GM23338 (cell line): ENCODE measurements around the gene CLHC1. TPM values are rescaled to one million over a fixed set of nuclear protein-coding genes. Genes with fewer than 3 reads are reported as not detected.

ENCODE experiments used
- ATAC-seq: fragments of 200-7000 bp; cut with Tn5 transposase; 3 replicates; pipeline ENCODE4 v1.9.1; 2020
- DNase-seq: peaks from one replicate; pipeline ENCODE4 v3.0.0-alpha.2; 2015; ENCODE audit warnings: low spot score
- H2AFZ ChIP-seq: fragments of 200-600 bp; sonication (generic); 2 replicates; pipeline ENCODE4 v1.8.0; 2016; ENCODE audit warnings: antibody characterized with exemption, mild to moderate bottlenecking, moderate library complexity
- H3F3A ChIP-seq: fragments of 200-600 bp; sonication (generic); replicated peaks from 2 replicates; pipeline ENCODE4 v1.8.0; 2017; ENCODE audit warnings: antibody characterized with exemption, mixed run types, low read depth
- H3K27ac ChIP-seq: fragments of 200-600 bp; sonication (generic); 2 replicates; pipeline ENCODE4 v1.6.1; 2016; ENCODE audit warnings: low read depth
- H3K27me3 ChIP-seq: fragments of 200-600 bp; sonication (generic); 2 replicates; pipeline ENCODE4 v1.8.0; 2016; ENCODE audit warnings: mild to moderate bottlenecking, mixed run types, moderate library complexity; ENCODE audit not compliant: insufficient read depth
- H3K36me3 ChIP-seq: fragments of 200-600 bp; sonication (generic); 2 replicates; pipeline ENCODE4 v1.8.0; 2016; ENCODE audit warnings: mild to moderate bottlenecking; ENCODE audit not compliant: insufficient read depth
- H3K4me1 ChIP-seq: fragments of 200-600 bp; sonication (generic); 2 replicates; pipeline ENCODE4 v1.8.0; 2016; ENCODE audit warnings: mild to moderate bottlenecking, moderate library complexity; ENCODE audit not compliant: insufficient read depth
- H3K4me2 ChIP-seq: fragments of 200-600 bp; sonication (generic); 2 replicates; pipeline ENCODE4 v1.7.1; 2017; ENCODE audit warnings: mixed run types
- H3K4me3 ChIP-seq: fragments of 200-600 bp; sonication (generic); 2 replicates; pipeline ENCODE4 v1.6.1; 2016; ENCODE audit warnings: mixed run types
- H3K79me2 ChIP-seq: fragments of 200-600 bp; sonication (generic); replicated peaks from 2 replicates; pipeline ENCODE4 v1.8.0; 2017; ENCODE audit warnings: mild to moderate bottlenecking; ENCODE audit not compliant: insufficient read depth
- H3K9me2 ChIP-seq: fragments of 200-600 bp; sonication (generic); 2 replicates; pipeline ENCODE4 v1.8.0; 2017; ENCODE audit not compliant: insufficient read depth
- H4K20me1 ChIP-seq: fragments of 200-600 bp; sonication (generic); replicated peaks from 2 replicates; pipeline ENCODE4 v1.8.0; 2017; ENCODE audit warnings: mild to moderate bottlenecking; ENCODE audit not compliant: insufficient read depth
- H3K27ac Mint-ChIP-seq: 2 replicates; pipeline ENCODE4 v1.8.0; 2020; ENCODE audit warnings: inconsistent platforms, mild to moderate bottlenecking, moderate library complexity, mixed read lengths
- H3K27me3 Mint-ChIP-seq: 3 replicates; pipeline ENCODE4 v1.8.0; 2022; ENCODE audit warnings: low read depth, mild to moderate bottlenecking, moderate library complexity, mixed read lengths, inconsistent platforms; ENCODE audit not compliant: insufficient read depth, poor library complexity
- H3K36me3 Mint-ChIP-seq: 3 replicates; pipeline ENCODE4 v1.8.0; 2021; ENCODE audit warnings: low read depth, mild to moderate bottlenecking, inconsistent platforms, moderate library complexity, mixed read lengths
- H3K4me1 Mint-ChIP-seq: 3 replicates; pipeline ENCODE4 v1.8.0; 2020; ENCODE audit warnings: mild to moderate bottlenecking, inconsistent platforms, mixed read lengths
- H3K4me3 Mint-ChIP-seq: 3 replicates; pipeline ENCODE4 v1.8.0; 2021; ENCODE audit warnings: moderate library complexity, mild to moderate bottlenecking, inconsistent platforms, mixed read lengths
- H3K9me3 Mint-ChIP-seq: 3 replicates; pipeline ENCODE4 v1.8.0; 2020; ENCODE audit warnings: moderate library complexity, mild to moderate bottlenecking, inconsistent platforms, mixed read lengths
- CTCF ChIP-seq, 2 experiments: fragments of 200-600 bp in 1 of 2; sonication (generic) in 1 of 2; conservative IDR thresholded peaks; 2 replicates each; pipeline versions ENCODE4 v1.5.1 to v1.6.1; 2016 to 2017; ENCODE audit warnings: antibody characterized with exemption in 2 of 2, low read depth in 2 of 2, mild to moderate bottlenecking in 2 of 2, moderate library complexity in 1 of 2
- ETS1 ChIP-seq: IDR thresholded peaks from 2 replicates; pipeline ENCODE4 v1.6.1; 2016; ENCODE audit warnings: antibody characterized with exemption
- EZH2 ChIP-seq: fragments of 200-600 bp; sonication (generic); IDR thresholded peaks from one replicate; pipeline ENCODE4 v1.8.0; 2017; ENCODE audit warnings: antibody characterized with exemption, mild to moderate bottlenecking, low read depth; ENCODE audit not compliant: unreplicated experiment
- EZH2phosphoT487 ChIP-seq: fragments of 200-600 bp; sonication (generic); IDR thresholded peaks from one replicate; pipeline ENCODE4 v1.8.1; 2018; ENCODE audit warnings: antibody characterized with exemption; ENCODE audit not compliant: unreplicated experiment
- JUNB ChIP-seq: IDR thresholded peaks from one replicate; pipeline ENCODE4 v1.6.1; 2016; ENCODE audit warnings: antibody characterized with exemption; ENCODE audit not compliant: unreplicated experiment
- REST ChIP-seq: IDR thresholded peaks from one replicate; pipeline ENCODE4 v1.6.1; 2018; ENCODE audit warnings: antibody characterized with exemption; ENCODE audit not compliant: unreplicated experiment
- STAT1 ChIP-seq: IDR thresholded peaks from one replicate; pipeline ENCODE4 v1.6.1; 2016; ENCODE audit warnings: antibody characterized with exemption; ENCODE audit not compliant: unreplicated experiment
- ZNF114 ChIP-seq: fragments of 250-450 bp; sonication (Bioruptor Pico); IDR thresholded peaks from 2 replicates; pipeline ENCODE4 v1.5.0; 2020; ENCODE audit warnings: mild to moderate bottlenecking, moderate library complexity
- ZNF331 ChIP-seq: fragments of 250-450 bp; sonication (Bioruptor Pico); IDR thresholded peaks from 2 replicates; pipeline ENCODE4 v1.5.0; 2020; ENCODE audit warnings: low read depth, mild to moderate bottlenecking, moderate library complexity
- ZNF462 ChIP-seq: fragments of 250-450 bp; sonication (Bioruptor Pico); IDR thresholded peaks from 2 replicates; pipeline ENCODE4 v1.5.0; 2020; ENCODE audit warnings: mild to moderate bottlenecking, moderate library complexity
- polyA plus RNA-seq: library from polyadenylated mRNA; unstranded; fragments of >200 nt; fragmentation: Nextera tagmentation; extraction: Ambion mirVana; gene quantifications from 2 replicates; pipeline ENCODE4 v1.2.1, GENCODE V29; 2016
- total RNA-seq: library from RNA; depleted of rRNA; stranded (reverse); fragments of >200 nt; shearing (Covaris generic); gene quantifications from 2 replicates; pipeline ENCODE4 v1.2.3, GENCODE V29; 2014

CLHC1 gene
- total and polyA plus RNA-seq, 2 experiments from 2014 or later: 3.1 to 5.0 TPM

GRCh38 chr2:55169915-55170314 lies 62.2 kb downstream of the CLHC1 start:
- Histone ChIP-seq H2AFZ (no peak overlapping the region), H3K4me1 (peaks cover 20% of the 10 kb centered on the region), H3K27ac (no peak overlapping the region), H3K4me2 (no peak overlapping the region), H3K36me3 (no peaks in the 10 kb centered on the region), H3K9me2 (no peaks in the 10 kb centered on the region), H3K27me3 (no peaks in the 10 kb centered on the region), H3K79me2 (no peaks in the 10 kb centered on the region), H3K4me3 (no peak overlapping the region), H3F3A (no peaks in the 10 kb centered on the region), H4K20me1 (no peaks in the 10 kb centered on the region)
- Mint-ChIP-seq H3K4me3 (no peak overlapping the region), H3K36me3 (no peaks in the 10 kb centered on the region; the same call in 2 of the 3 replicates), H3K27ac (no peak overlapping the region), H3K27me3 (peaks cover 5% of the 10 kb centered on the region), H3K4me1 (peaks cover 19% of the 10 kb centered on the region), H3K9me3 (no peaks in the 10 kb centered on the region)
- no peak for TF ChIP-seq STAT1
- ATAC-seq: no peak
- no peak for DNase-seq

- H3K9me3 Mint-ChIP-seq: no peaks in the 10 kb centered on the region
- Histone ChIP-seq H3K27ac (no peak overlapping the region), H3F3A (no peaks in the 10 kb centered on the region), H4K20me1 (no peaks in the 10 kb centered on the region), H3K4me2 (no peak overlapping the region), H3K79me2 (no peaks in the 10 kb centered on the region), H3K27me3 (no peaks in the 10 kb centered on the region), H3K4me3 (no peak overlapping the region), H2AFZ (no peak overlapping the region), H3K4me1 (peaks cover 25% of the 10 kb centered on the region), H3K9me2 (no peaks in the 10 kb centered on the region), H3K36me3 (no peaks in the 10 kb centered on the region)
- ATAC-seq (no peak), DNase-seq (no peak)
- no peaks in the 10 kb centered on the region; the same call in 2 of the 3 replicates for H3K36me3 Mint-ChIP-seq
- no peak overlapping the region for H3K4me3 Mint-ChIP-seq
- peaks cover 23% of the 10 kb centered on the region for H3K4me1 Mint-ChIP-seq
- peaks cover 5% of the 10 kb centered on the region for H3K27me3 Mint-ChIP-seq
- H3K27ac Mint-ChIP-seq: no peak overlapping the region
- TF ChIP-seq ETS1 (no peak), STAT1 (no peak), ZNF462 (CRISPR knock-in tag) (no peak), EZH2phosphoT487 (no peak), CTCF (conservative IDR thresholded peaks at IDR 0.05; ENCODE audit: low read depth in 2 of 2) (no peak), JUNB (no peak), ZNF331 (CRISPR knock-in tag) (no peak), EZH2 (no peak), REST (no peak), ZNF114 (CRISPR knock-in tag) (no peak)
Measured at GRCh38 chr2:55169359-55169758, 62.7 kb downstream of the CLHC1 start.
